SK-N-SH (cell line): Measurements from ENCODE around the gene NHSL1. TPM values are rescaled to one million over a fixed set of nuclear protein-coding genes. Genes with fewer than 3 reads are reported as not detected.

Experiments
- CTCF ChIA-PET: fragments of 300-600, 350-600 bp; formaldehyde crosslinking; extraction: SDS; loops from one replicate; lab custom pipeline; 2021; lab: Yijun Ruan, JAX
- POLR2A ChIA-PET: fragments of 350-600 bp; sonication (Branson Sonifier 250); formaldehyde crosslinking; extraction: SDS; loops from one replicate; lab custom pipeline; 2020; ENCODE audit warnings: antibody characterized with exemption, inconsistent platforms; lab: Yijun Ruan, JAX
- DNase-seq: peaks from one replicate; pipeline ENCODE4 v3.0.0; 2012
- H2AFZ ChIP-seq: fragments of 200-600 bp; sonication (generic); 2 replicates; pipeline ENCODE4 v1.8.1; 2016; ENCODE audit warnings: antibody characterized with exemption, mild to moderate bottlenecking, low read depth
- H3F3A ChIP-seq: fragments of 200-600 bp; sonication (generic); replicated peaks from 2 replicates; pipeline ENCODE3; 2016; ENCODE audit warnings: antibody characterized with exemption, mild to moderate bottlenecking; ENCODE audit not compliant: insufficient read depth
- H3K27ac ChIP-seq, 2 experiments: fragments of 200-500 bp in 1 of 2; fragments of 200-600 bp in 1 of 2; sonication (Bioruptor generic) in 1 of 2; sonication (generic), shearing (Covaris generic) in 1 of 2; 2 replicates each; pipeline versions ENCODE4 v1.5.1 to v1.6.1; 2014 to 2016; ENCODE audit warnings: low read depth in 2 of 2, inconsistent platforms in 1 of 2, low read length in 1 of 2, mild to moderate bottlenecking in 1 of 2, mixed read lengths in 1 of 2
- H3K27me3 ChIP-seq: fragments of 200-600 bp; sonication (generic), shearing (Covaris generic); 2 replicates; pipeline ENCODE4 v1.6.1; 2016; ENCODE audit warnings: mixed run types; ENCODE audit not compliant: insufficient read depth
- H3K36me3 ChIP-seq, 2 experiments: fragments of 200-500 bp in 1 of 2; fragments of 200-600 bp in 1 of 2; sonication (Bioruptor generic) in 1 of 2; sonication (generic) in 1 of 2; replicated peaks in 1 of 2; 2 replicates each; pipeline versions ENCODE3 to v1.5.1; 2014 to 2016; ENCODE audit warnings: low read length in 1 of 2, mild to moderate bottlenecking in 1 of 2; ENCODE audit not compliant: insufficient read depth in 2 of 2, control insufficient read depth in 1 of 2
- H3K4me1 ChIP-seq, 2 experiments: fragments of 200-500 bp in 1 of 2; fragments of 200-600 bp in 1 of 2; sonication (Bioruptor generic) in 1 of 2; sonication (generic), shearing (Covaris generic) in 1 of 2; 2 replicates each; pipeline versions ENCODE4 v1.5.1 to v1.6.1; 2014 to 2016; ENCODE audit warnings: low read depth in 1 of 2, low read length in 1 of 2, mixed run types in 1 of 2; ENCODE audit not compliant: insufficient read depth in 2 of 2, control insufficient read depth in 1 of 2
- H3K4me2 ChIP-seq: fragments of 200-600 bp; sonication (generic), shearing (Covaris generic); 2 replicates; pipeline ENCODE4 v1.6.1; 2017; ENCODE audit warnings: mixed run types
- H3K4me3 ChIP-seq, 2 experiments: fragments of 200-500 bp in 1 of 2; fragments of 200-600 bp in 1 of 2; sonication (Bioruptor generic) in 1 of 2; sonication (generic), shearing (Covaris generic) in 1 of 2; 2 replicates each; pipeline versions ENCODE4 v1.5.1 to v1.8.1; 2014 to 2016; ENCODE audit warnings: low read depth in 2 of 2, inconsistent platforms in 1 of 2, low read length in 1 of 2, mild to moderate bottlenecking in 1 of 2, mixed read lengths in 1 of 2, moderate library complexity in 1 of 2
- H3K79me2 ChIP-seq: fragments of 200-600 bp; sonication (generic); 2 replicates; pipeline ENCODE4 v1.8.1; 2017; ENCODE audit warnings: mild to moderate bottlenecking; ENCODE audit not compliant: insufficient read depth
- H3K9ac ChIP-seq: fragments of 200-600 bp; sonication (generic); 2 replicates; pipeline ENCODE4 v1.6.1; 2017; ENCODE audit warnings: mixed run types
- H3K9me2 ChIP-seq: fragments of 200-600 bp; sonication (generic); 2 replicates; pipeline ENCODE4 v1.6.1; 2017; ENCODE audit warnings: mixed run types
- H3K9me3 ChIP-seq: fragments of 200-600 bp; sonication (generic); 2 replicates; pipeline ENCODE4 v1.6.1; 2017; ENCODE audit warnings: mixed run types, mild to moderate bottlenecking, moderate library complexity
- H4K20me1 ChIP-seq: fragments of 200-600 bp; sonication (generic); 2 replicates; pipeline ENCODE4 v1.6.1; 2017; ENCODE audit warnings: mild to moderate bottlenecking, mixed run types; ENCODE audit not compliant: insufficient read depth
- ELF1 ChIP-seq: IDR thresholded peaks from 2 replicates; pipeline ENCODE4 v1.4.0; 2012
- EP300 ChIP-seq, 2 experiments: IDR thresholded peaks; 2 replicates each; pipeline versions ENCODE4 v1.4.0 to v1.6.1; 2012; ENCODE audit warnings: borderline replicate concordance in 1 of 2, low read depth in 1 of 2, low read length in 1 of 2
- FOSL2 ChIP-seq: IDR thresholded peaks from 2 replicates; pipeline ENCODE4 v1.4.0; 2012; ENCODE audit warnings: low read depth, mild to moderate bottlenecking, moderate library complexity, borderline replicate concordance
- GABPA ChIP-seq: IDR thresholded peaks from 2 replicates; pipeline ENCODE4 v1.4.0; 2012; ENCODE audit warnings: low read depth, mild to moderate bottlenecking
- GATA2 ChIP-seq: sonication (generic); formaldehyde crosslinking; IDR thresholded peaks from 2 replicates; pipeline ENCODE4 v1.5.0; 2020; ENCODE audit warnings: mild to moderate bottlenecking, missing genetic modification reagents
- JUND ChIP-seq: IDR thresholded peaks from 2 replicates; pipeline ENCODE4 v1.4.0; 2012
- POLR2AphosphoS5 ChIP-seq: IDR thresholded peaks from 2 replicates; pipeline ENCODE4 v1.6.1; 2012; ENCODE audit warnings: low read depth, low read length
- RFX5 ChIP-seq: IDR thresholded peaks from 2 replicates; pipeline ENCODE4 v1.6.1; 2012; ENCODE audit warnings: mild to moderate bottlenecking, improper control_type of control experiment, low read length
- TEAD4 ChIP-seq: IDR thresholded peaks from 2 replicates; pipeline ENCODE4 v1.4.0; 2012; ENCODE audit warnings: mild to moderate bottlenecking, borderline replicate concordance; ENCODE audit not compliant: insufficient read depth
- USF1 ChIP-seq: IDR thresholded peaks from 2 replicates; pipeline ENCODE4 v1.4.0; 2012; ENCODE audit warnings: low read depth, borderline replicate concordance
- WGBS: methylation state at CpG from one replicate; pipeline ENCODE4 v1.1.6; 2017; ENCODE audit warnings: low lambda C conversion rate; 5-methylcytosine and 5-hydroxymethylcytosine counted together
- polyA plus RNA-seq, 3 experiments: library from polyadenylated mRNA; depleted of rRNA; stranded (reverse); fragments of >200 nt; gene quantifications; 2 replicates each; pipeline ENCODE4 v1.2.3, GENCODE V29; 2012

The NHSL1 gene
- polyA plus RNA-seq, 1 of the 3 experiments (the other 2 are of a cell fraction), result under 0.01 TPM

GRCh38 chr6:138465007-138465645, 34.2 kb downstream of the NHSL1 start:
- no peak overlapping the region; the same call in 1 of the 2 replicates for H2AFZ ChIP-seq
- CTCF ChIA-PET, result interaction anchor here (2.3 kb wide), 1 partner anchor 36 kb away, joined by 10 read pairs; no protein-coding TSS in a partner anchor
- 12% methylated on average over 1 of the region's 1 CpG for WGBS
- H3K9me2 ChIP-seq, result no peaks in the 10 kb centered on the region
- H3K4me2 ChIP-seq, result no peak overlapping the region
- H4K20me1 ChIP-seq, result no peaks in the 10 kb centered on the region
- no peak overlapping the region for H3K9ac ChIP-seq
- no peaks in the 10 kb centered on the region for H3K9me3 ChIP-seq
- H3K36me3 ChIP-seq, result no peaks in the 10 kb centered on the region
- POLR2A ChIA-PET, result no interaction called here
- H3K27ac ChIP-seq, result no peak overlapping the region; a peak in 1 of 4 replicates
- H3K27me3 ChIP-seq, result no peaks in the 10 kb centered on the region; the same call in 1 of the 2 replicates
- DNase-seq, result no peak
- no peaks in the 10 kb centered on the region for H3K79me2 ChIP-seq
- TF ChIP-seq EP300 (IDR thresholded peaks at IDR 0.05; ENCODE audit: borderline replicate concordance in 1 of 2, low read depth in 1 of 2, low read length in 1 of 2) (no peak), GABPA (no peak), JUND (peak; percentile 42), POLR2AphosphoS5 (no peak), FOSL2 (peak; percentile 46; the same call in 1 of the 2 replicates), TEAD4 (no peak), ELF1 (no peak)
- no peaks in the 10 kb centered on the region; a peak in 1 of 4 replicates for H3K4me1 ChIP-seq
- no peaks in the 10 kb centered on the region for H3F3A ChIP-seq
- no peak overlapping the region for H3K4me3 ChIP-seq

DNA sequence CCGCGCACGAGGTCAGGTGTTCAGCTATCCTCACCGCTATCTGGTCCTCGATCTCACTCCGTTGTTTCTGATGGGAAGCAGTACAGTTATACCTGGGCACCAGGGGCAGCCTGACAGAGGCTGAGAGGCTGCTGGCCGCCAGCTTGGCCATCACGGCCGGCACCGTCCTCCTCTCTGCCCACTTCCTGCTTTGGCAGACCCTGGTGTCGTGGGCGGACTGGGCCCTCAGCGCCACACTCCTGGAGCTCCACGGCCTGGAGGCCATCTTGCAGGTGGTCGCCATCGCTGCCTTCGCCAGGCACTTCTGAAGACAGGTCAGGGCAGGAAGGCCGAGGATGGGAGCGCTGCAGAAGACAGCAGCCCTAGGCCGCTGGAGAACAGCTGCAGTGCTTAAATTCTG, 35.2 kb downstream of the NHSL1 start:
- no peak overlapping the region for H3K4me3 ChIP-seq
- H3K4me1 ChIP-seq, result no peaks in the 10 kb centered on the region; a peak in 1 of 4 replicates
- POLR2A ChIA-PET, result no interaction called here
- no peak for DNase-seq
- H3K9me3 ChIP-seq, result no peaks in the 10 kb centered on the region
- no peaks in the 10 kb centered on the region for H3K9me2 ChIP-seq
- H3K79me2 ChIP-seq, result no peaks in the 10 kb centered on the region
- CTCF ChIA-PET, result interaction anchor here (0.9 to 2.3 kb wide), 2 partner anchors 14 to 35 kb away, joined by 3 to 10 read pairs; no protein-coding TSS in a partner anchor
- H3K27ac ChIP-seq, result no peak overlapping the region
- H3K27me3 ChIP-seq, result no peaks in the 10 kb centered on the region; the same call in 1 of the 2 replicates
- no peak overlapping the region for H3K4me2 ChIP-seq
- H2AFZ ChIP-seq, result no peak overlapping the region
- no peaks in the 10 kb centered on the region for H3F3A ChIP-seq
- WGBS, result 35% methylated on average over 7 of the region's 20 CpGs
- no peak for TF ChIP-seq RFX5
- TF ChIP-seq TEAD4, result no peak
- TF ChIP-seq, all 33 proteins: peak for 0
- Histone ChIP-seq H3K9ac (no peak overlapping the region), H4K20me1 (no peaks in the 10 kb centered on the region), H3K36me3 (no peaks in the 10 kb centered on the region)

- no peak overlapping the region for H2AFZ ChIP-seq
- H3K9me3 ChIP-seq, result no peaks in the 10 kb centered on the region
- H3K9me2 ChIP-seq, result no peaks in the 10 kb centered on the region
- no peak for TF ChIP-seq USF1
- no peak for TF ChIP-seq GATA2 (CRISPR knock-in tag)
- no peak for TF ChIP-seq FOSL2
- H3F3A ChIP-seq, result no peaks in the 10 kb centered on the region
- POLR2A ChIA-PET, result no interaction called here
- H3K9ac ChIP-seq, result no peak overlapping the region
- no peaks in the 10 kb centered on the region for H4K20me1 ChIP-seq
- H3K79me2 ChIP-seq, result no peaks in the 10 kb centered on the region
- 10% methylated on average over 1 of the region's 1 CpG for WGBS
- H3K27ac ChIP-seq, result no peak overlapping the region
- H3K27me3 ChIP-seq, result peaks cover under 1% of the 10 kb centered on the region; the same call in 1 of the 2 replicates
- H3K4me3 ChIP-seq, result no peak overlapping the region
- H3K4me2 ChIP-seq, result no peak overlapping the region
- CTCF ChIA-PET, result no interaction called here
- DNase-seq, result no peak
- H3K4me1 ChIP-seq, result no peaks in the 10 kb centered on the region; a peak in 1 of 4 replicates
- no peaks in the 10 kb centered on the region for H3K36me3 ChIP-seq
Measured at GRCh38 chr6:138461647-138462046, 37.6 kb downstream of the NHSL1 start.
